Kidney (tissue), 14 donors: ENCODE data around the gene CFAP100. TPM values are rescaled to one million over a fixed set of nuclear protein-coding genes. Genes with fewer than 3 reads are reported as not detected.

Experiments
- DNase-seq, 5 donors: peaks; one replicate each; pipeline ENCODE4 v3.0.0-alpha.2; 2013 to 2020
- FAIRE-seq: peaks from 2 replicates; lab custom pipeline; 2012; peaks lifted over from hg19 to GRCh38; lab: Jason Lieb, UNC
- H3K27ac ChIP-seq, 2 donors: one replicate each; pipeline ENCODE4 v1.7.0; 2013; ENCODE audit warnings: low read depth in 2 of 2, low read length in 2 of 2, inconsistent platforms in 1 of 2
- H3K27me3 ChIP-seq: one replicate; pipeline ENCODE4 v1.7.1; 2013; ENCODE audit warnings: low read length, inconsistent platforms; ENCODE audit not compliant: control insufficient read depth, insufficient read depth
- H3K36me3 ChIP-seq, 3 donors: one replicate each; pipeline versions ENCODE4 v1.7.0 to v1.7.1; 2013; ENCODE audit warnings: low read length in 3 of 3, control low read depth in 1 of 3, inconsistent platforms in 1 of 3; ENCODE audit not compliant: insufficient read depth in 3 of 3, control insufficient read depth in 2 of 3
- H3K4me1 ChIP-seq, 3 donors: one replicate each; pipeline versions ENCODE4 v1.7.0 to v1.7.1; 2013; ENCODE audit warnings: low read length in 3 of 3, inconsistent platforms in 1 of 3, low read depth in 1 of 3; ENCODE audit not compliant: control insufficient read depth in 2 of 3, insufficient read depth in 2 of 3
- H3K4me3 ChIP-seq, 3 donors: one replicate each; pipeline versions ENCODE4 v1.7.0 to v1.8.1; 2013; ENCODE audit warnings: low read length in 3 of 3, control low read depth in 1 of 3, inconsistent platforms in 1 of 3
- H3K9ac ChIP-seq, 3 donors: one replicate each; pipeline versions ENCODE4 v1.7.0 to v1.7.1; 2013; ENCODE audit warnings: low read length in 3 of 3, control low read depth in 1 of 3, inconsistent platforms in 1 of 3
- H3K9me3 ChIP-seq, 3 donors: one replicate each; pipeline versions ENCODE4 v1.7.0 to v1.7.1; 2013; ENCODE audit warnings: low read length in 3 of 3, control low read depth in 1 of 3, inconsistent platforms in 1 of 3; ENCODE audit not compliant: control insufficient read depth in 2 of 3, insufficient read depth in 1 of 3
- intact Hi-C: fragments of 100-400 bp; cut with DNase I; formaldehyde crosslinking; loops from one replicate; pipeline ENCODE4 v1.11.1; 2022
- polyA plus RNA-seq: library from polyadenylated mRNA; stranded (reverse); fragments of 350-450 nt; fragmentation: Illumina TruSeq; extraction: RNeasy Lipid Tissue Mini Kit (QIAGEN cat#74804); gene quantifications from one replicate; pipeline ENCODE4 v1.2.3, GENCODE V29; 2014; ENCODE audit warnings: low read depth, low replicate concordance; ENCODE audit not compliant: insufficient read depth
- total RNA-seq: library from RNA; stranded (reverse); fragmentation: NEBNext Ultra II Directional; extraction: Animal tissue kit (Norgen Biotek cat#: 25700); gene quantifications from one replicate; pipeline ENCODE4 v1.2.1, GENCODE V29; 2021
- TF ChIP-seq, protein P1 (sequence below): IDR thresholded peaks from 3 replicates; pipeline ENCODE4 v1.5.1; 2012; ENCODE audit warnings: mild to moderate bottlenecking, moderate library complexity, borderline replicate concordance; ENCODE audit not compliant: insufficient read depth; ENCODE audit errors: extremely low read depth
- donor health status: control.
- donor health status: control.
- donor health status: control.
- donor health status: control.
- donor health status: control.
- donor health status: DM: yes; HTN: yes; CAD: no.
- donor health status: Normal renal cell carcinoma (clear cell type).

CFAP100 gene
- total and polyA plus RNA-seq, 2 donors from 2014 or later, result 0.60 TPM; not detected in 1

DNA sequence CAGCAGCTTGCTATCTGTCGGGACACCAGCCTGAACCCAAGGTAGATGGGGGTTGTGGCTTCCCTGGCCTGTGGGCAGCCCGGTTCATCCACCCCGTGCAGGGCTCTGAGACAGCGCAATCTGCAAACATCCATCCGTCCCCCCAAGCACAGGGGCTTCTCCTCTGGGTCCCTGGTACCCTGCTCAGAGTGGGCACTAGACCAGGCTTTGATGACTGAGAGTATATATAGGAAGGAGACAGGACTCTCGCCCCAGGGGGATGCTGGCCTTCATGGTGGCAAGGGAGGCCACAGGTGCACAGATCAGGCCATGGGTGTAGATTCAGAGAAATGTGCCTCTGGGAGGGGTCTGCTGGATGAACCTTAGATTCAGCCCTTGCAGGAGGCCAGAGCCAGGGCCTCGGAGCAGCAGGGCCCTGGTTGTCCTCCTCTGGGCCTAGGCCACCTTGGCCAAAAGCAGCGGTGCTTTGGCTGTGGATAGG, 40.3 kb downstream of the CFAP100 start:
- H3K9me3 ChIP-seq, result peaks cover 0 to 9% (median 0%) of the 10 kb centered on the region in 3 donors
- intact Hi-C loops, result no loop called here
- no peak overlapping the region for H3K27ac ChIP-seq
- H3K27me3 ChIP-seq, result no peaks in the 10 kb centered on the region
- FAIRE-seq (no peak), DNase-seq (peak in 1 of 5 donors; percentile 51)
- H3K36me3 ChIP-seq, result peaks cover 0 to 32% (median 9%) of the 10 kb centered on the region in 3 donors
- H3K4me3 ChIP-seq, result no peak overlapping the region
- H3K9ac ChIP-seq, result no peak overlapping the region
- TF ChIP-seq, protein P1, sequence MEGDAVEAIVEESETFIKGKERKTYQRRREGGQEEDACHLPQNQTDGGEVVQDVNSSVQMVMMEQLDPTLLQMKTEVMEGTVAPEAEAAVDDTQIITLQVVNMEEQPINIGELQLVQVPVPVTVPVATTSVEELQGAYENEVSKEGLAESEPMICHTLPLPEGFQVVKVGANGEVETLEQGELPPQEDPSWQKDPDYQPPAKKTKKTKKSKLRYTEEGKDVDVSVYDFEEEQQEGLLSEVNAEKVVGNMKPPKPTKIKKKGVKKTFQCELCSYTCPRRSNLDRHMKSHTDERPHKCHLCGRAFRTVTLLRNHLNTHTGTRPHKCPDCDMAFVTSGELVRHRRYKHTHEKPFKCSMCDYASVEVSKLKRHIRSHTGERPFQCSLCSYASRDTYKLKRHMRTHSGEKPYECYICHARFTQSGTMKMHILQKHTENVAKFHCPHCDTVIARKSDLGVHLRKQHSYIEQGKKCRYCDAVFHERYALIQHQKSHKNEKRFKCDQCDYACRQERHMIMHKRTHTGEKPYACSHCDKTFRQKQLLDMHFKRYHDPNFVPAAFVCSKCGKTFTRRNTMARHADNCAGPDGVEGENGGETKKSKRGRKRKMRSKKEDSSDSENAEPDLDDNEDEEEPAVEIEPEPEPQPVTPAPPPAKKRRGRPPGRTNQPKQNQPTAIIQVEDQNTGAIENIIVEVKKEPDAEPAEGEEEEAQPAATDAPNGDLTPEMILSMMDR, result no peak
- H3K4me1 ChIP-seq, result no peaks in the 10 kb centered on the region

DNA sequence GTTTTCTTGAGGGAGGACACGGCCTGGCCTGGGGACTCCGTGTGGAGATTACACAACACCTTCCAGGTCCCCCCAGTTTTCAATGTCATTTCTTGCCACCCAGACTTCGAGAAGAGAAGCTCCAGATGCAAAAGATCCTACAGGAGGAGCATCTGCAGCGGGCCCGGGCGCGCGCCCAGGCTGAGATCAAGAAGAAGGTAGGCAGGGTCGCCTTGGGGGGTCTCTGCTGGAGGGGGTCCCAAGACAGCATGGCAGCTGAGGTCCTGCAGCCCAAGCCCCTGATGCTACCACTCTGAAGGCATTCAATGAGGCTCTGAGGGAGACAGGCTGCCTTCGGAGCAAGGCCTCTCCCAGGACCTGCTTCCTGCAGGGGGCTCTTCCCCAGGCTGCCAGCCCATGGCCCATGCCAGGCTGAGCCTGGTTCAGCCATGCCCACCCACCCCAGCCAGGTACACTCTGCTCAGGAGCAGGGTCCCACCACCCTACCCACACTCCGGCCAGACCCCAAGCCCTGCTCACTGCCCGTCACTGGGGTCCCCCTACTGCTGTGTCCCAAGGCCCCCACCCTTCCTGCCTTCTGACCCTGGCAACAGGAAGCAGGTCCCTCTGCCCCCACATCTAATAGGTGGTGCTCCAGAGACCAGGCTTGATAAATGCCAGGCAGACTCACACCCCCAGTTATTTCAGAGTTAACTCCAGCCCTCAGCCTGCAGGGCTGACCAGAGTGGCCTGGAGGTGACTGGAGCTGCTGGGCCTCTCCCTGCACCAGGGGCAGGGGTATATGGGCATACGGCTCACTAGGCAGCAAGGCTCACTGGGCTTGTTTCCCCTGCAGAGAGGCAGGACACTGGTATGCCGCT, 41.0 kb downstream of the CFAP100 start:
- intact Hi-C loops, result no loop called here
- DNase-seq, result peak in 3 of 5 donors; percentile 5 to 61 (median 26)

DNA sequence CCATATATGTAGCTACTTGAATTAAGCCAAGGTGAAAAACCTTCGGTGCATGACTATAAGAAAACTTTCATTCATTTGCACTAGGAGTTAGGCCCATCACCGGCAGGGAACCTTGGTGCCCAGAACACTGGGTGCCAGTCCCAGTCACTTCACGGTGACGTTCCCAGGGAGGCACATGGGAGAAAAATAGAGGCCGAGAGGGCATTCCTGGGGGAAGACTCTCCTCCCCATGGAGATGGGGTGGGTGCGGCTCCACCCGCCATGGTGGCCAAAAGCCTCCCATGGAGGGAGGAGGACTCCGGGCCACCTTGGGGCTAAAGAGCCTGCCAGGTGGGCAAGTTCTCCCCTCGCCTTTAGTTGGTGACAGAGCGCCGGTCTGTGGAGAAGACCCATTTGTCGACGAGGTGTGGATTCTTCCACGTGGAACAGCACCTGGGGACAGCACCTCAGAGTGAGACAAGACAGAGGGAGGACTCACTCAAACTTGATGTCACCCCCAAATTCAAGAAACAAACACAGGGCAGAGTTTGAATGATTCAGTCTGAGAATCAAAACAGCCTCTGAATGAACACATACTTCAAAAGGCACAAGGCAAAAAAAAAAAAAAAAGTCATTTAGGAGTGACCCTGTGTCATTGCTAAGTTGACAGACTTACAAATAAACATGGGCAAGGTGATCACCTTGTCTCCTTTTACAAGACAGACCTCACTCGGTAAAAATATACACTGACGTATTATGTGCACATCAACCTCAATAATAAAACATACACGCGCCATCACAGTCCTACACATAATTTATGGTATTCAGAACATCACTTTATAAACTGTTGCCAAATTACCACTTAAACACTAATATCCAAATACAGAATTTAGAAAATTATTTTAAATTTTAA, 42.4 kb downstream of the CFAP100 start:
- TF ChIP-seq, protein P1, result no peak
- Histone ChIP-seq H3K36me3 (peaks cover 0 to 31% (median 9%) of the 10 kb centered on the region in 3 donors), H3K27me3 (no peaks in the 10 kb centered on the region), H3K4me1 (no peaks in the 10 kb centered on the region), H3K9me3 (no peaks in the 10 kb centered on the region), H3K9ac (no peak overlapping the region), H3K4me3 (no peak overlapping the region), H3K27ac (no peak overlapping the region)
- DNase-seq, result peak in 2 of 5 donors; percentile 5 to 31
- FAIRE-seq, result no peak
- intact Hi-C loops, result no loop called here

More for the DNA sequence above, 41.0 kb downstream of the CFAP100 start:
- Histone ChIP-seq H3K4me1 (no peaks in the 10 kb centered on the region), H3K36me3 (peaks cover 0 to 31% (median 9%) of the 10 kb centered on the region in 3 donors), H3K27ac (no peak overlapping the region), H3K4me3 (no peak overlapping the region), H3K27me3 (no peaks in the 10 kb centered on the region), H3K9me3 (peaks cover 0 to 7% (median 0%) of the 10 kb centered on the region in 3 donors), H3K9ac (no peak overlapping the region)
- TF ChIP-seq, protein P1, result no peak
- no peak for FAIRE-seq
